NCI-H2107 treated with DMSO at 0.1 percent for 48 hours (cell line): ENCODE data around the gene NPTX1.

Source experiments
- DNase-seq: peaks from one replicate; lab custom pipeline; 2025; ENCODE audit not compliant: unreplicated experiment; lab: John Stamatoyannopoulos, UW

NPTX1 gene

GRCh38 chr17:80503921-80504320 lies 27.5 kb upstream of the NPTX1 start:
- no peak for DNase-seq

- DNase-seq, result no peak
These were observed 26.6 kb upstream of the NPTX1 start for GRCh38 chr17:80503031-80503430.

- DNase-seq, result no peak
These were observed 26.1 kb upstream of the NPTX1 start for GRCh38 chr17:80502578-80502877.

GRCh38 chr17:80501741-80502577 lies 25.6 kb upstream of the NPTX1 start:
- peak; percentile 89 for DNase-seq

GRCh38 chr17:80499961-80500665 lies 23.7 kb upstream of the NPTX1 start:
- DNase-seq, result no peak

- no peak for DNase-seq
These were observed 23.2 kb upstream of the NPTX1 start for GRCh38 chr17:80499560-80499959.

- DNase-seq, result no peak
These were observed 22.6 kb upstream of the NPTX1 start for GRCh38 chr17:80498920-80499410.

- DNase-seq, result no peak
These were observed 22.0 kb upstream of the NPTX1 start for GRCh38 chr17:80498242-80498919.

- no peak for DNase-seq
These were observed 21.4 kb upstream of the NPTX1 start for GRCh38 chr17:80497726-80498241.

- DNase-seq, result no peak
These were observed 18.1 kb upstream of the NPTX1 start for GRCh38 chr17:80494547-80494946.

- no peak for DNase-seq
These were observed 16.1 kb upstream of the NPTX1 start for GRCh38 chr17:80492343-80493136.

GRCh38 chr17:80491478-80492342 lies 15.3 kb upstream of the NPTX1 start:
- DNase-seq, result no peak

GRCh38 chr17:80487511-80487910 lies 11.1 kb upstream of the NPTX1 start:
- DNase-seq, result no peak

- DNase-seq, result no peak
These were observed 10.3 kb upstream of the NPTX1 start for GRCh38 chr17:80486692-80487091.

GRCh38 chr17:80485846-80486245 lies 9.4 kb upstream of the NPTX1 start:
- no peak for DNase-seq

GRCh38 chr17:80482555-80483308 lies 6.3 kb upstream of the NPTX1 start:
- DNase-seq, result no peak

GRCh38 chr17:80482058-80482318 lies 5.6 kb upstream of the NPTX1 start:
- DNase-seq, result no peak

GRCh38 chr17:80481284-80482057 lies 5.1 kb upstream of the NPTX1 start:
- DNase-seq, result no peak

- DNase-seq, result no peak
These were observed 3.8 kb upstream of the NPTX1 start for GRCh38 chr17:80480248-80480647.
